ENCODE results near the gene GABPA.
"Not testable (repeated sequence)": the region's sequence is repeated elsewhere in the genome, so short reads cannot be mapped to it uniquely, and the experiment has no call there.

GABPA gene

GRCh38 chr21:25700741-25701140, 34.0 kb upstream of the GABPA start:
- Histone ChIP-seq H3K27ac (no peak overlapping the region), H3K36me3 (replicated peaks) (no peaks in the 10 kb centered on the region), H3K4me3 (ENCODE audit: low read depth, low read length) (no peak overlapping the region), H3K27me3 (replicated peaks) (no peaks in the 10 kb centered on the region)
- in situ Hi-C loops (cut with HindIII; ENCODE audit: low pct_ligation_motif_present, low sequenced_read_pairs), result no loop called here
- DNase-seq, result no peak
- TF ChIP-seq, protein P1, sequence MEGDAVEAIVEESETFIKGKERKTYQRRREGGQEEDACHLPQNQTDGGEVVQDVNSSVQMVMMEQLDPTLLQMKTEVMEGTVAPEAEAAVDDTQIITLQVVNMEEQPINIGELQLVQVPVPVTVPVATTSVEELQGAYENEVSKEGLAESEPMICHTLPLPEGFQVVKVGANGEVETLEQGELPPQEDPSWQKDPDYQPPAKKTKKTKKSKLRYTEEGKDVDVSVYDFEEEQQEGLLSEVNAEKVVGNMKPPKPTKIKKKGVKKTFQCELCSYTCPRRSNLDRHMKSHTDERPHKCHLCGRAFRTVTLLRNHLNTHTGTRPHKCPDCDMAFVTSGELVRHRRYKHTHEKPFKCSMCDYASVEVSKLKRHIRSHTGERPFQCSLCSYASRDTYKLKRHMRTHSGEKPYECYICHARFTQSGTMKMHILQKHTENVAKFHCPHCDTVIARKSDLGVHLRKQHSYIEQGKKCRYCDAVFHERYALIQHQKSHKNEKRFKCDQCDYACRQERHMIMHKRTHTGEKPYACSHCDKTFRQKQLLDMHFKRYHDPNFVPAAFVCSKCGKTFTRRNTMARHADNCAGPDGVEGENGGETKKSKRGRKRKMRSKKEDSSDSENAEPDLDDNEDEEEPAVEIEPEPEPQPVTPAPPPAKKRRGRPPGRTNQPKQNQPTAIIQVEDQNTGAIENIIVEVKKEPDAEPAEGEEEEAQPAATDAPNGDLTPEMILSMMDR (IDR thresholded peaks at IDR 0.05; ENCODE audit: low read depth, low read length, missing control alignments), result no peak

- H3K27me3 ChIP-seq (replicated peaks), result no peaks in the 10 kb centered on the region
- H3K27ac ChIP-seq, result no peak overlapping the region
- TF ChIP-seq, protein P1 (IDR thresholded peaks at IDR 0.05; ENCODE audit: low read depth, low read length, missing control alignments), result no peak
- H3K36me3 ChIP-seq (replicated peaks), result no peaks in the 10 kb centered on the region
- no peak overlapping the region for H3K4me3 ChIP-seq (ENCODE audit: low read depth, low read length)
- no peak for DNase-seq
- in situ Hi-C loops (cut with HindIII; ENCODE audit: low pct_ligation_motif_present, low sequenced_read_pairs), result no loop called here
Observed at GRCh38 chr21:25701529-25701928, 33.2 kb upstream of the GABPA start.

- peak; percentile 43 for DNase-seq
- no peaks in the 10 kb centered on the region for H3K36me3 ChIP-seq (replicated peaks)
- H3K27ac ChIP-seq, result no peak overlapping the region
- no peaks in the 10 kb centered on the region for H3K27me3 ChIP-seq (replicated peaks)
- TF ChIP-seq, protein P1 (IDR thresholded peaks at IDR 0.05; ENCODE audit: low read depth, low read length, missing control alignments), result peak; percentile 76
- in situ Hi-C loops (cut with HindIII; ENCODE audit: low pct_ligation_motif_present, low sequenced_read_pairs), result no loop called here
- no peak overlapping the region for H3K4me3 ChIP-seq (ENCODE audit: low read depth, low read length)
Observed at GRCh38 chr21:25708467-25709065, 26.2 kb upstream of the GABPA start.

GRCh38 chr21:25709684-25710265, 25.0 kb upstream of the GABPA start:
- TF ChIP-seq, protein P1 (IDR thresholded peaks at IDR 0.05; ENCODE audit: low read depth, low read length, missing control alignments), result no peak
- Histone ChIP-seq H3K27ac (no peak overlapping the region), H3K4me3 (ENCODE audit: low read depth, low read length) (no peak overlapping the region), H3K36me3 (replicated peaks) (no peaks in the 10 kb centered on the region), H3K27me3 (replicated peaks) (no peaks in the 10 kb centered on the region)
- no peak for DNase-seq
- in situ Hi-C loops (cut with HindIII; ENCODE audit: low pct_ligation_motif_present, low sequenced_read_pairs), result no loop called here

DNA sequence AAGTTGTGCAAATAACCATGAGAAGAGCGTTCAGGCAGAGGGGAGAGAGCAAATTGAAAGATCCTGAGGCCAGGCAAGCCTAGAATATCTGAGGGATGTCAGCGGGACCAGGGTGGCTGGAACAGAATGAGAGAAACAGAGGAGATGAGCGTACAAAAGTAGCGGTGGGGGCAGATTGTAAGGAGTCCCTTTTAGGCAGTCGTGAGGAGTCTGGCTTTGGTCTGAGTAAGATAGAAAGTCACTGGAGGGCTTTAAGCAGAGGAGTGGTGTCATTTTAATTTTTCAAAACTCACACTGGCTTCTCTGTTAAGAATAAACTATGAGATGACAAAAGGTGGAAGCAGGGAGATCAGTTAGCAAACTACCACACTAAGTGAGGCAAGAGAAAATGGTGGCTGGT, 24.2 kb upstream of the GABPA start:
- DNase-seq, result no peak
- Histone ChIP-seq H3K4me3 (ENCODE audit: low read depth, low read length) (no peak overlapping the region), H3K27me3 (replicated peaks) (no peaks in the 10 kb centered on the region), H3K36me3 (replicated peaks) (no peaks in the 10 kb centered on the region), H3K27ac (no peak overlapping the region)
- TF ChIP-seq, protein P1 (IDR thresholded peaks at IDR 0.05; ENCODE audit: low read depth, low read length, missing control alignments), result no peak
- in situ Hi-C loops (cut with HindIII; ENCODE audit: low pct_ligation_motif_present, low sequenced_read_pairs), result no loop called here

- H3K4me3 ChIP-seq (ENCODE audit: low read depth, low read length); H3K27ac ChIP-seq; in situ Hi-C loops (cut with HindIII; ENCODE audit: low pct_ligation_motif_present, low sequenced_read_pairs); DNase-seq; H3K27me3 ChIP-seq (replicated peaks); H3K36me3 ChIP-seq (replicated peaks): not testable (repeated sequence)
Observed at GRCh38 chr21:25714066-25714465, 20.7 kb upstream of the GABPA start.

Data from brain microvascular endothelial cell (primary cell).